ENCODE measurements around the gene ANKFY1. TPM values are rescaled to one million over a fixed set of nuclear protein-coding genes. Genes with fewer than 3 reads are reported as not detected.

The ANKFY1 gene
- total and polyA plus RNA-seq, 9 of the 15 experiments (the other 6 are each of a cell fraction or from before 2014, with no cell fraction given) = 4.3 to 25.6 (median 12.2) TPM

DNA sequence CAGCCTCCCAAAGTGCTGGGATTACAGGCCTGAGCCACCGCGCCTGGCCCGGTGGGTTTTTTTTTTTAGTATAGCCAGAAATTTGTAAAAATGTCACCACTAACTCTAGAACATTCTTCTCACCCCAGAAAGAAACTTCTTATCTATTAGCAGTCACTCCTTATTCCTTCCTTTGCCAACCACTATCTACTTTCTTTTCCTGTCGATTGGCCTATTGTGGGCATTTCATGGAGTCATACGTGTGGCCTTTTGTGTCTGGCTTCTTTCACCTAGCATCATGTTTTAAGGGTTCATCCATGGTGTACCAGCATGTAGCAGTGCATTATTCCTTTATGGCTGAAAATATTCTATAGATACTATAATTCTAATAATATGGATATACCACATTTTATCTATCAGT lies 117.1 kb downstream of the ANKFY1 start:
- in situ Hi-C loops (cut with MboI) (no loop called here), intact Hi-C loops (cut with micrococcal nuclease) (no loop called here)
- WGBS (ENCODE audit: insufficient coverage, low coverage, missing lambda C conversion rate) = 67% methylated on average over 5 of the region's 5 CpGs
- peaks cover 0 to 10% of the 10 kb centered on the region in 2 experiments; a peak in 3 of 5 replicates for H3K4me1 ChIP-seq (replicated peaks in 1 of 2; ENCODE audit: control insufficient read depth in 2 of 2, insufficient read depth in 2 of 2, low read length in 2 of 2)
- ATAC-seq (no peak), FAIRE-seq (no peak), DNase-seq (ENCODE audit: extremely low read depth in 1 of 4, low spot score in 3 of 4) (no peak)
- no peaks in the 10 kb centered on the region for H3K27me3 ChIP-seq (ENCODE audit: control insufficient read depth in 2 of 2, insufficient read depth in 2 of 2, low read length in 2 of 2)
- no peak overlapping the region for H3K9ac ChIP-seq (ENCODE audit: insufficient read depth in 1 of 2, low read depth in 2 of 2, low read length in 2 of 2)
- no peaks in the 10 kb centered on the region for H3K9me3 ChIP-seq (replicated peaks; ENCODE audit: control insufficient read depth, insufficient read depth, low read depth, low read length)
- H3K36me3 ChIP-seq (ENCODE audit: control insufficient read depth, insufficient read depth, low read length) = peaks cover 2% of the 10 kb centered on the region; the same call in 1 of the 3 replicates
- no peaks in the 10 kb centered on the region; the same call in 1 of the 2 replicates for H4K20me1 ChIP-seq (replicated peaks; ENCODE audit: control insufficient read depth, insufficient read depth, low read length)
- POLR2A ChIA-PET = interaction anchor here (0.7 kb wide), 1 partner anchor 161 kb away, joined by 3 read pairs; no protein-coding TSS in a partner anchor
- TF ChIP-seq ZNF324 (CRISPR knock-in tag; IDR thresholded peaks at IDR 0.05) = no peak
- no peak for TF ChIP-seq ZNF274 (IDR thresholded peaks at IDR 0.05; ENCODE audit: borderline replicate concordance, low read depth, low read length)
- TF ChIP-seq NFXL1 (CRISPR knock-in tag; IDR thresholded peaks at IDR 0.05) = no peak
- no peak for TF ChIP-seq SMAD1 (IDR thresholded peaks at IDR 0.05; ENCODE audit: low read depth, low read length, partially characterized antibody)
- no peak for TF ChIP-seq NELFE (IDR thresholded peaks at IDR 0.05; ENCODE audit: insufficient read depth, insufficient read length)
- TF ChIP-seq, protein P1, sequence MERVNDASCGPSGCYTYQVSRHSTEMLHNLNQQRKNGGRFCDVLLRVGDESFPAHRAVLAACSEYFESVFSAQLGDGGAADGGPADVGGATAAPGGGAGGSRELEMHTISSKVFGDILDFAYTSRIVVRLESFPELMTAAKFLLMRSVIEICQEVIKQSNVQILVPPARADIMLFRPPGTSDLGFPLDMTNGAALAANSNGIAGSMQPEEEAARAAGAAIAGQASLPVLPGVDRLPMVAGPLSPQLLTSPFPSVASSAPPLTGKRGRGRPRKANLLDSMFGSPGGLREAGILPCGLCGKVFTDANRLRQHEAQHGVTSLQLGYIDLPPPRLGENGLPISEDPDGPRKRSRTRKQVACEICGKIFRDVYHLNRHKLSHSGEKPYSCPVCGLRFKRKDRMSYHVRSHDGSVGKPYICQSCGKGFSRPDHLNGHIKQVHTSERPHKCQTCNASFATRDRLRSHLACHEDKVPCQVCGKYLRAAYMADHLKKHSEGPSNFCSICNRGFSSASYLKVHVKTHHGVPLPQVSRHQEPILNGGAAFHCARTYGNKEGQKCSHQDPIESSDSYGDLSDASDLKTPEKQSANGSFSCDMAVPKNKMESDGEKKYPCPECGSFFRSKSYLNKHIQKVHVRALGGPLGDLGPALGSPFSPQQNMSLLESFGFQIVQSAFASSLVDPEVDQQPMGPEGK (CRISPR knock-in tag; IDR thresholded peaks at IDR 0.05; ENCODE audit: borderline replicate concordance) = no peak
- TF ChIP-seq ETV1 (tag; conservative IDR thresholded peaks at IDR 0.05; ENCODE audit: low read depth) = no peak
- no peak for TF ChIP-seq SRSF1 (IDR thresholded peaks at IDR 0.05; ENCODE audit: low read depth, low read length)
- TF ChIP-seq SAFB2 (IDR thresholded peaks at IDR 0.05; ENCODE audit: borderline replicate concordance, low read depth, low read length, severe bottlenecking) = no peak
- TF ChIP-seq FOSL1 (tag; conservative IDR thresholded peaks at IDR 0.05) = no peak
- TF ChIP-seq EP400 (IDR thresholded peaks at IDR 0.05) = no peak
- no peak for TF ChIP-seq TCF7L2 (IDR thresholded peaks at IDR 0.05; ENCODE audit: low read depth, low read length)
- no peak for TF ChIP-seq ZNF384 (IDR thresholded peaks at IDR 0.05; ENCODE audit: low read depth, low read length)
- no peak for TF ChIP-seq ARHGAP35 (IDR thresholded peaks at IDR 0.05; ENCODE audit: partially characterized antibody)
- no peak for TF ChIP-seq HLTF (IDR thresholded peaks at IDR 0.05)
- TF ChIP-seq, protein P2, sequence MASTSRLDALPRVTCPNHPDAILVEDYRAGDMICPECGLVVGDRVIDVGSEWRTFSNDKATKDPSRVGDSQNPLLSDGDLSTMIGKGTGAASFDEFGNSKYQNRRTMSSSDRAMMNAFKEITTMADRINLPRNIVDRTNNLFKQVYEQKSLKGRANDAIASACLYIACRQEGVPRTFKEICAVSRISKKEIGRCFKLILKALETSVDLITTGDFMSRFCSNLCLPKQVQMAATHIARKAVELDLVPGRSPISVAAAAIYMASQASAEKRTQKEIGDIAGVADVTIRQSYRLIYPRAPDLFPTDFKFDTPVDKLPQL (IDR thresholded peaks at IDR 0.05; ENCODE audit: extremely low read depth, insufficient read length) = no peak
- no peak overlapping the region for H3K4me2 ChIP-seq (ENCODE audit: insufficient read depth, low read length)
- BruUV-seq (replicated peaks) = no TSS peak
- H3K79me2 ChIP-seq (ENCODE audit: control insufficient read depth, insufficient read depth, low read length) = peaks cover 21% of the 10 kb centered on the region
- H3K9me1 ChIP-seq (ENCODE audit: control insufficient read depth, insufficient read depth, low read length) = no peaks in the 10 kb centered on the region
- no peak overlapping the region for H3K4me3 ChIP-seq
- no peak overlapping the region for H3K27ac ChIP-seq (ENCODE audit: extremely low read depth, low read depth, low read length)
- CTCF ChIA-PET (ENCODE audit: low intra/inter-chr PET ratio) = no interaction called here
- no peak overlapping the region for H2AFZ ChIP-seq (ENCODE audit: low read depth, low read length)

Data from K562 (cell line).